ENCODE results near the gene GPHB5.

- TF ChIP-seq EZH2 (optimal IDR thresholded peaks at IDR 0.05; ENCODE audit: low read depth, low read length) = no peak
- no peak for TF ChIP-seq CTCF (IDR thresholded peaks at IDR 0.05; ENCODE audit: low read length)
These were observed 42.7 kb downstream of the GPHB5 start for GRCh38 chr14:63276016-63276415.
